HEK293 (cell line): ENCODE data around the gene MTOR.

Experiments used
- FEZF1 ChIP-seq: fragments of 450-650 bp; formaldehyde crosslinking; IDR thresholded peaks from 2 replicates; pipeline ENCODE4 v1.5.1; 2016; ENCODE audit warnings: missing biosample characterization, missing genetic modification characterization
- GLI4 ChIP-seq: fragments of 450-650 bp; formaldehyde crosslinking; IDR thresholded peaks from 2 replicates; pipeline ENCODE4 v1.5.1; 2016; ENCODE audit warnings: missing biosample characterization, missing genetic modification characterization
- GLIS1 ChIP-seq: fragments of 450-650 bp; formaldehyde crosslinking; IDR thresholded peaks from 2 replicates; pipeline ENCODE4 v1.5.1; 2016; ENCODE audit warnings: missing biosample characterization, missing genetic modification characterization
- KLF17 ChIP-seq: fragments of 450-650 bp; formaldehyde crosslinking; IDR thresholded peaks from 2 replicates; pipeline ENCODE4 v1.5.1; 2016; ENCODE audit warnings: missing biosample characterization, missing genetic modification characterization
- MYNN ChIP-seq: fragments of 450-650 bp; formaldehyde crosslinking; IDR thresholded peaks from 2 replicates; pipeline ENCODE4 v1.5.1; 2016; ENCODE audit warnings: missing biosample characterization, missing genetic modification characterization, borderline replicate concordance
- OVOL3 ChIP-seq: fragments of 450-650 bp; formaldehyde crosslinking; IDR thresholded peaks from 2 replicates; pipeline ENCODE4 v1.5.1; 2016; ENCODE audit warnings: missing biosample characterization, missing genetic modification characterization
- SCRT1 ChIP-seq: fragments of 450-650 bp; formaldehyde crosslinking; IDR thresholded peaks from 2 replicates; pipeline ENCODE4 v1.5.1; 2016; ENCODE audit warnings: missing biosample characterization, missing genetic modification characterization, borderline replicate concordance
- WT1 ChIP-seq: fragments of 450-650 bp; formaldehyde crosslinking; IDR thresholded peaks from 2 replicates; pipeline ENCODE4 v1.5.1; 2016; ENCODE audit warnings: missing biosample characterization, missing genetic modification characterization
- ZEB2 ChIP-seq: fragments of 450-650 bp; formaldehyde crosslinking; IDR thresholded peaks from 2 replicates; pipeline ENCODE4 v1.5.1; 2016; ENCODE audit warnings: missing biosample characterization, missing genetic modification characterization
- ZNF112 ChIP-seq: fragments of 450-650 bp; formaldehyde crosslinking; IDR thresholded peaks from 2 replicates; pipeline ENCODE4 v1.5.0; 2017; ENCODE audit warnings: missing biosample characterization, missing genetic modification characterization
- ZNF133 ChIP-seq: fragments of 450-650 bp; formaldehyde crosslinking; IDR thresholded peaks from 2 replicates; pipeline ENCODE4 v1.5.1; 2016; ENCODE audit warnings: missing biosample characterization, missing genetic modification characterization
- ZNF26 ChIP-seq: fragments of 450-650 bp; formaldehyde crosslinking; IDR thresholded peaks from 2 replicates; pipeline ENCODE4 v1.5.1; 2016; ENCODE audit warnings: missing biosample characterization, missing genetic modification characterization
- ZNF341 ChIP-seq: fragments of 450-650 bp; formaldehyde crosslinking; IDR thresholded peaks from 2 replicates; pipeline ENCODE4; 2016; ENCODE audit warnings: low read depth, missing biosample characterization, missing genetic modification characterization
- ZNF354C ChIP-seq: fragments of 450-650 bp; formaldehyde crosslinking; IDR thresholded peaks from 2 replicates; pipeline ENCODE4 v1.5.1; 2016; ENCODE audit warnings: missing biosample characterization, missing genetic modification characterization, low read depth, borderline replicate concordance
- ZNF37A ChIP-seq: fragments of 450-650 bp; IDR thresholded peaks from 2 replicates; pipeline ENCODE4 v1.5.1; 2018; ENCODE audit warnings: missing biosample characterization, missing genetic modification characterization
- ZNF473 ChIP-seq: fragments of 450-650 bp; formaldehyde crosslinking; IDR thresholded peaks from 2 replicates; pipeline ENCODE4 v1.5.1; 2017; ENCODE audit warnings: missing biosample characterization, missing genetic modification characterization
- ZNF488 ChIP-seq: fragments of 450-650 bp; formaldehyde crosslinking; IDR thresholded peaks from 2 replicates; pipeline ENCODE4 v1.5.1; 2016; ENCODE audit warnings: missing biosample characterization, missing genetic modification characterization
- ZNF621 ChIP-seq: fragments of 450-650 bp; formaldehyde crosslinking; IDR thresholded peaks from 2 replicates; pipeline ENCODE4 v1.5.1; 2017; ENCODE audit warnings: missing biosample characterization, missing genetic modification characterization
- ZNF658 ChIP-seq: fragments of 450-650 bp; formaldehyde crosslinking; IDR thresholded peaks from 2 replicates; pipeline ENCODE4; 2016; ENCODE audit warnings: missing biosample characterization, missing genetic modification characterization
- ZNF664 ChIP-seq: fragments of 450-650 bp; formaldehyde crosslinking; IDR thresholded peaks from 2 replicates; pipeline ENCODE4 v1.5.1; 2016; ENCODE audit warnings: missing biosample characterization, missing genetic modification characterization
- ZNF747 ChIP-seq: fragments of 450-650 bp; formaldehyde crosslinking; IDR thresholded peaks from 2 replicates; pipeline ENCODE4 v1.5.1; 2016; ENCODE audit warnings: missing biosample characterization, missing genetic modification characterization
- ZNF76 ChIP-seq: fragments of 450-650 bp; formaldehyde crosslinking; IDR thresholded peaks from 2 replicates; pipeline ENCODE4; 2016; ENCODE audit warnings: low read depth, missing biosample characterization, missing genetic modification characterization, borderline replicate concordance
- TF ChIP-seq, protein P1 (sequence below): sonication (generic); formaldehyde crosslinking; IDR thresholded peaks from 2 replicates; pipeline ENCODE4 v1.8.1; 2022; ENCODE audit warnings: mild to moderate bottlenecking, moderate library complexity, missing genetic modification reagents
- TF ChIP-seq, protein P2 (sequence below): fragments of 450-650 bp; formaldehyde crosslinking; IDR thresholded peaks from 2 replicates; pipeline ENCODE4 v1.5.1; 2016; ENCODE audit warnings: missing biosample characterization, missing genetic modification characterization
- TF ChIP-seq, protein P3 (sequence below): fragments of 450-650 bp; formaldehyde crosslinking; IDR thresholded peaks from 2 replicates; pipeline ENCODE4 v1.5.1; 2016; ENCODE audit warnings: missing biosample characterization, missing genetic modification characterization
- TF ChIP-seq, protein P4 (sequence below): fragments of 450-650 bp; formaldehyde crosslinking; IDR thresholded peaks from 2 replicates; pipeline ENCODE4 v1.5.1; 2016; ENCODE audit warnings: missing biosample characterization, missing genetic modification characterization

MTOR gene

GRCh38 chr1:11099310-11100148, 162.8 kb downstream of the MTOR start, which contains the start of gene EXOSC10 (continued):
- TF ChIP-seq GLIS1, result no peak
- no peak for TF ChIP-seq ZNF658 (tag by site-specific recombination)
- TF ChIP-seq, protein P1, sequence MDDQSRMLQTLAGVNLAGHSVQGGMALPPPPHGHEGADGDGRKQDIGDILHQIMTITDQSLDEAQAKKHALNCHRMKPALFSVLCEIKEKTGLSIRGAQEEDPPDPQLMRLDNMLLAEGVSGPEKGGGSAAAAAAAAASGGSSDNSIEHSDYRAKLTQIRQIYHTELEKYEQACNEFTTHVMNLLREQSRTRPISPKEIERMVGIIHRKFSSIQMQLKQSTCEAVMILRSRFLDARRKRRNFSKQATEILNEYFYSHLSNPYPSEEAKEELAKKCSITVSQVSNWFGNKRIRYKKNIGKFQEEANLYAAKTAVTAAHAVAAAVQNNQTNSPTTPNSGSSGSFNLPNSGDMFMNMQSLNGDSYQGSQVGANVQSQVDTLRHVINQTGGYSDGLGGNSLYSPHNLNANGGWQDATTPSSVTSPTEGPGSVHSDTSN (CRISPR knock-in tag), result peak; percentile 83; the same call in 1 of the 2 replicates
- TF ChIP-seq ZNF664 (tag by site-specific recombination), result no peak
- TF ChIP-seq ZNF76 (tag by site-specific recombination), result peak; percentile 90
- TF ChIP-seq GLI4 (tag by site-specific recombination), result peak; percentile 39; the same call in 1 of the 2 replicates
- TF ChIP-seq ZNF488 (tag by site-specific recombination), result no peak
- TF ChIP-seq SCRT1 (tag by site-specific recombination), result no peak
- no peak for TF ChIP-seq MYNN
- no peak for TF ChIP-seq ZNF341 (tag by site-specific recombination)
- no peak for TF ChIP-seq ZNF133 (tag by site-specific recombination)
- peak; percentile 19; the same call in 1 of the 2 replicates for TF ChIP-seq KLF17 (tag by site-specific recombination)
- no peak for TF ChIP-seq FEZF1 (tag by site-specific recombination)
- TF ChIP-seq, protein P2, sequence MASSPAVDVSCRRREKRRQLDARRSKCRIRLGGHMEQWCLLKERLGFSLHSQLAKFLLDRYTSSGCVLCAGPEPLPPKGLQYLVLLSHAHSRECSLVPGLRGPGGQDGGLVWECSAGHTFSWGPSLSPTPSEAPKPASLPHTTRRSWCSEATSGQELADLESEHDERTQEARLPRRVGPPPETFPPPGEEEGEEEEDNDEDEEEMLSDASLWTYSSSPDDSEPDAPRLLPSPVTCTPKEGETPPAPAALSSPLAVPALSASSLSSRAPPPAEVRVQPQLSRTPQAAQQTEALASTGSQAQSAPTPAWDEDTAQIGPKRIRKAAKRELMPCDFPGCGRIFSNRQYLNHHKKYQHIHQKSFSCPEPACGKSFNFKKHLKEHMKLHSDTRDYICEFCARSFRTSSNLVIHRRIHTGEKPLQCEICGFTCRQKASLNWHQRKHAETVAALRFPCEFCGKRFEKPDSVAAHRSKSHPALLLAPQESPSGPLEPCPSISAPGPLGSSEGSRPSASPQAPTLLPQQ (tag by site-specific recombination), result peak; percentile 75; the same call in 1 of the 2 replicates
- no peak for TF ChIP-seq ZNF354C (tag by site-specific recombination)
- TF ChIP-seq ZEB2, result peak; percentile 74; the same call in 1 of the 2 replicates
- TF ChIP-seq ZNF747 (tag by site-specific recombination), result no peak
- no peak for TF ChIP-seq ZNF26
- TF ChIP-seq ZNF473 (tag by site-specific recombination), result no peak
- no peak for TF ChIP-seq ZNF112 (tag by site-specific recombination)
- TF ChIP-seq, protein P3, sequence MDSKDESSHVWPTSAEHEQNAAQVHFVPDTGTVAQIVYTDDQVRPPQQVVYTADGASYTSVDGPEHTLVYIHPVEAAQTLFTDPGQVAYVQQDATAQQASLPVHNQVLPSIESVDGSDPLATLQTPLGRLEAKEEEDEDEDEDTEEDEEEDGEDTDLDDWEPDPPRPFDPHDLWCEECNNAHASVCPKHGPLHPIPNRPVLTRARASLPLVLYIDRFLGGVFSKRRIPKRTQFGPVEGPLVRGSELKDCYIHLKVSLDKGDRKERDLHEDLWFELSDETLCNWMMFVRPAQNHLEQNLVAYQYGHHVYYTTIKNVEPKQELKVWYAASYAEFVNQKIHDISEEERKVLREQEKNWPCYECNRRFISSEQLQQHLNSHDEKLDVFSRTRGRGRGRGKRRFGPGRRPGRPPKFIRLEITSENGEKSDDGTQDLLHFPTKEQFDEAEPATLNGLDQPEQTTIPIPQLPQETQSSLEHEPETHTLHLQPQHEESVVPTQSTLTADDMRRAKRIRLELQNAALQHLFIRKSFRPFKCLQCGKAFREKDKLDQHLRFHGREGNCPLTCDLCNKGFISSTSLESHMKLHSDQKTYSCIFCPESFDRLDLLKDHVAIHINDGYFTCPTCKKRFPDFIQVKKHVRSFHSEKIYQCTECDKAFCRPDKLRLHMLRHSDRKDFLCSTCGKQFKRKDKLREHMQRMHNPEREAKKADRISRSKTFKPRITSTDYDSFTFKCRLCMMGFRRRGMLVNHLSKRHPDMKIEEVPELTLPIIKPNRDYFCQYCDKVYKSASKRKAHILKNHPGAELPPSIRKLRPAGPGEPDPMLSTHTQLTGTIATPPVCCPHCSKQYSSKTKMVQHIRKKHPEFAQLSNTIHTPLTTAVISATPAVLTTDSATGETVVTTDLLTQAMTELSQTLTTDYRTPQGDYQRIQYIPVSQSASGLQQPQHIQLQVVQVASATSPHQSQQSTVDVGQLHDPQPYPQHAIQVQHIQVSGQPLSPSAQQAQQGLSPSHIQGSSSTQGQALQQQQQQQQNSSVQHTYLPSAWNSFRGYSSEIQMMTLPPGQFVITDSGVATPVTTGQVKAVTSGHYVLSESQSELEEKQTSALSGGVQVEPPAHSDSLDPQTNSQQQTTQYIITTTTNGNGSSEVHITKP (tag by site-specific recombination), result peak; percentile 73
- TF ChIP-seq, protein P4, sequence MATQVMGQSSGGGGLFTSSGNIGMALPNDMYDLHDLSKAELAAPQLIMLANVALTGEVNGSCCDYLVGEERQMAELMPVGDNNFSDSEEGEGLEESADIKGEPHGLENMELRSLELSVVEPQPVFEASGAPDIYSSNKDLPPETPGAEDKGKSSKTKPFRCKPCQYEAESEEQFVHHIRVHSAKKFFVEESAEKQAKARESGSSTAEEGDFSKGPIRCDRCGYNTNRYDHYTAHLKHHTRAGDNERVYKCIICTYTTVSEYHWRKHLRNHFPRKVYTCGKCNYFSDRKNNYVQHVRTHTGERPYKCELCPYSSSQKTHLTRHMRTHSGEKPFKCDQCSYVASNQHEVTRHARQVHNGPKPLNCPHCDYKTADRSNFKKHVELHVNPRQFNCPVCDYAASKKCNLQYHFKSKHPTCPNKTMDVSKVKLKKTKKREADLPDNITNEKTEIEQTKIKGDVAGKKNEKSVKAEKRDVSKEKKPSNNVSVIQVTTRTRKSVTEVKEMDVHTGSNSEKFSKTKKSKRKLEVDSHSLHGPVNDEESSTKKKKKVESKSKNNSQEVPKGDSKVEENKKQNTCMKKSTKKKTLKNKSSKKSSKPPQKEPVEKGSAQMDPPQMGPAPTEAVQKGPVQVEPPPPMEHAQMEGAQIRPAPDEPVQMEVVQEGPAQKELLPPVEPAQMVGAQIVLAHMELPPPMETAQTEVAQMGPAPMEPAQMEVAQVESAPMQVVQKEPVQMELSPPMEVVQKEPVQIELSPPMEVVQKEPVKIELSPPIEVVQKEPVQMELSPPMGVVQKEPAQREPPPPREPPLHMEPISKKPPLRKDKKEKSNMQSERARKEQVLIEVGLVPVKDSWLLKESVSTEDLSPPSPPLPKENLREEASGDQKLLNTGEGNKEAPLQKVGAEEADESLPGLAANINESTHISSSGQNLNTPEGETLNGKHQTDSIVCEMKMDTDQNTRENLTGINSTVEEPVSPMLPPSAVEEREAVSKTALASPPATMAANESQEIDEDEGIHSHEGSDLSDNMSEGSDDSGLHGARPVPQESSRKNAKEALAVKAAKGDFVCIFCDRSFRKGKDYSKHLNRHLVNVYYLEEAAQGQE (tag by site-specific recombination), result no peak
- TF ChIP-seq ZNF621 (tag by site-specific recombination), result no peak
- TF ChIP-seq ZNF37A (tag by site-specific recombination), result no peak
- no peak for TF ChIP-seq WT1 (tag by site-specific recombination)
- 0 out of 2 replicates have a peak, but pooled peaks have one; percentile 62 for TF ChIP-seq OVOL3 (tag by site-specific recombination)
